IPS-18a (cell line): ENCODE data around the gene GLP2R.

Experiments used
- H3K27ac ChIP-seq: one replicate; pipeline ENCODE4 v1.5.1; 2013; ENCODE audit warnings: low read length
- H3K27me3 ChIP-seq: one replicate; pipeline ENCODE4 v1.6.1; 2013; ENCODE audit warnings: mild to moderate bottlenecking, low read length; ENCODE audit not compliant: control insufficient read depth, insufficient read depth
- H3K36me3 ChIP-seq: one replicate; pipeline ENCODE4 v1.6.1; 2013; ENCODE audit warnings: low read depth, low read length; ENCODE audit not compliant: control insufficient read depth
- H3K4me1 ChIP-seq: one replicate; pipeline ENCODE4 v1.6.1; 2013; ENCODE audit warnings: low read depth, low read length; ENCODE audit not compliant: control insufficient read depth
- H3K4me3 ChIP-seq: one replicate; pipeline ENCODE4 v1.5.1; 2013; ENCODE audit warnings: low read length
- H3K9ac ChIP-seq: one replicate; pipeline ENCODE4 v1.6.1; 2013; ENCODE audit warnings: mild to moderate bottlenecking, low read length, moderate library complexity
- H3K9me3 ChIP-seq: one replicate; pipeline ENCODE4 v1.6.1; 2013; ENCODE audit warnings: low read depth, low read length; ENCODE audit not compliant: control insufficient read depth

GLP2R gene

DNA sequence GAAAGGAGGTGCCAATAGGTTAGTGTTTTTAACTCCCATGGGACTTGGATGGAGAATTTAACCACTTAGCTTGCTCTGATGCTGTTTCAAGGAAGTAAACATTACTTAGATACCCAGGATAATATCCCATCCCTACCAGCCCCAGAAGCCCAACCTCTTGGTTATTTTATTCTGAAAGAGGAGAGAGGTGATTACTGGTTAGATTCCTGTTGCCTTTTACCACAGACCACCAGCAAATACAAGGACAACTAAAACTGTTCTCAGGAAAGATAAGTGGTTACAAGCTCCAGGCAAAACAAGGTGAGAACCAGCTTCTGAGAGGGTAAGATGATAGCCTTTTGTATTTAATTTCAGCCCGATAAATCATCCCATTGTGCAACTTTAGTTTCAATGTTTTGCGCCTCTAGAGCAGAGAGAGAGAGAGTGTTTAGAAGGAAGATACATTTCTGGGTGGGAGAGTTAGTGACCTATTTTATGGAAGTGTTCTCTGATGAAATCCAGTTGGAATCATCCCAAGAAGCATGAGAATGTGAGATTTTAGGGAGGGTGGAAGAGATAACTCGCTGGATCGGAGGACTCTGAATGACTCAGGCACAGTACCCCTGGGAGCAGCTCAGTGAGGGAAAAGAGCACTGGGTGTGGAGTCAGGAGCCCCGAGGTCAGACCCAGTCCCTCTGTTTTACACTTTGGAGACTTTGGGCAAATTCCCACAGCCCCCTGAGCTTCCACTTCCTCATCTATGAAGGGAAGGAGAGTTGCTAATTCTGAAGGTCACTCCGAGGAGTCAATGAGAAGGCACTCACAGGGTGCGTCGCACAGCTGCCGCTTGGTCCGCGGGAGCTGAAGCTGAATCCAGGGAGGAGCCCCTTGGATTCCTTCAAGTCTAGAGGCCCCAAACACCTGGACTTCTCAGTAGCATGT, 12.1 kb downstream of the GLP2R start:
- Histone ChIP-seq H3K4me3 (no peak overlapping the region), H3K9me3 (no peaks in the 10 kb centered on the region), H3K27ac (no peak overlapping the region), H3K4me1 (peaks cover 6% of the 10 kb centered on the region), H3K9ac (no peak overlapping the region), H3K27me3 (peaks cover 10% of the 10 kb centered on the region), H3K36me3 (no peaks in the 10 kb centered on the region)

GRCh38 chr17:9839433-9839832, 13.7 kb downstream of the GLP2R start:
- Histone ChIP-seq H3K4me1 (peaks cover 6% of the 10 kb centered on the region), H3K4me3 (no peak overlapping the region)

GRCh38 chr17:9842057-9842758, 16.5 kb downstream of the GLP2R start:
- no peaks in the 10 kb centered on the region for H3K36me3 ChIP-seq
- H3K9ac ChIP-seq = no peak overlapping the region
- no peak overlapping the region for H3K4me3 ChIP-seq
- no peaks in the 10 kb centered on the region for H3K9me3 ChIP-seq
- no peak overlapping the region for H3K27ac ChIP-seq
- H3K27me3 ChIP-seq = peaks cover 10% of the 10 kb centered on the region
- peaks cover 6% of the 10 kb centered on the region for H3K4me1 ChIP-seq

More at GRCh38 chr17:9839433-9839832, 13.7 kb downstream of the GLP2R start:
- Histone ChIP-seq H3K27me3 (peaks cover 10% of the 10 kb centered on the region), H3K27ac (no peak overlapping the region), H3K9ac (no peak overlapping the region), H3K9me3 (no peaks in the 10 kb centered on the region), H3K36me3 (no peaks in the 10 kb centered on the region)

DNA sequence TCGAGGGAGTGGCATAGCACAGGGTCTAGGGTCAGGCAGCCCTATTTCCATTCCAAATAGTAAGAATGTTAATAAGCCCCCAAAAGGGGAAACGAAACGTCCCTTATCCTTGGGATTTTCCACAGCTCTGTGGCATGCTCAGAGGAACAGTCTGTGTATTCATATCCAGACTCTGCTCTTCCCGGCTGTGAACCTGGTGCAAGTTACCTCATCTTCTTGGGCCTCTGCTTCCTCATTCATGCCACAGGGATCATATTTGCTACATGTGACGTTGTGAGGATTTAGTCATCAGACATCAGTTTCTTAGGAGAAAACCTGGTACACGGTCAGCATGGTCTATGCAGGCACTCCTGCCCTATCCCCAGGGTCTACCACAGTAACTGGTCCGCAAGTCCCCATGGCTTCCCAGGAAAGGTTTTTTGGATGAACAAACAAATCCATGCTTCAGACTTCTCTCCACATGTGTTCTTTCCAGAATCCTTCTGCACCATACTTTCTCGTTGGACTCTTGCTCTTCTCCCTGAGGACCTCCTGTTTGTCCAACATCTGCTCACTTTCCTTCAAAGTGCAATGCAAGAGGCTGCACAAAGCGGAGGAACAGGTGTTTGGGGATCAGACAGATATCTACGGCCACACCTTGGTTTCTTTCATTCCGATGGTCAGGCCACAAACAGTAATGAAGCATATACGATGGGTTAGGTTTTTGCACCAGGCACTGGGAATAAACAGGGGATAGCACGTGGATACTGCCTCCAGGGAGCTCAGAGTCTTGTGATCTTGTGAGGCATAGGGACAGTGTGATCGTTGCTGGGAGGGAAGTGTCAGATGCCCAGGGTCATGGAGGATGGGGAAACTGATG, 17.7 kb downstream of the GLP2R start:
- Histone ChIP-seq H3K9ac (no peak overlapping the region), H3K4me1 (peaks cover 3% of the 10 kb centered on the region), H3K27me3 (peaks cover 2% of the 10 kb centered on the region), H3K36me3 (no peaks in the 10 kb centered on the region), H3K9me3 (no peaks in the 10 kb centered on the region), H3K4me3 (no peak overlapping the region), H3K27ac (no peak overlapping the region)

GRCh38 chr17:9844153-9844552, 18.4 kb downstream of the GLP2R start:
- H3K9ac ChIP-seq = no peak overlapping the region
- no peaks in the 10 kb centered on the region for H3K4me1 ChIP-seq
- H3K4me3 ChIP-seq = no peak overlapping the region
- H3K27me3 ChIP-seq = no peaks in the 10 kb centered on the region
- no peaks in the 10 kb centered on the region for H3K36me3 ChIP-seq
- H3K27ac ChIP-seq = no peak overlapping the region
- no peaks in the 10 kb centered on the region for H3K9me3 ChIP-seq

- Histone ChIP-seq H3K4me1 (no peaks in the 10 kb centered on the region), H3K36me3 (no peaks in the 10 kb centered on the region), H3K9ac (no peak overlapping the region), H3K27me3 (no peaks in the 10 kb centered on the region), H3K9me3 (no peaks in the 10 kb centered on the region), H3K4me3 (no peak overlapping the region), H3K27ac (no peak overlapping the region)
Observed at GRCh38 chr17:9845306-9845705, 19.6 kb downstream of the GLP2R start.

DNA sequence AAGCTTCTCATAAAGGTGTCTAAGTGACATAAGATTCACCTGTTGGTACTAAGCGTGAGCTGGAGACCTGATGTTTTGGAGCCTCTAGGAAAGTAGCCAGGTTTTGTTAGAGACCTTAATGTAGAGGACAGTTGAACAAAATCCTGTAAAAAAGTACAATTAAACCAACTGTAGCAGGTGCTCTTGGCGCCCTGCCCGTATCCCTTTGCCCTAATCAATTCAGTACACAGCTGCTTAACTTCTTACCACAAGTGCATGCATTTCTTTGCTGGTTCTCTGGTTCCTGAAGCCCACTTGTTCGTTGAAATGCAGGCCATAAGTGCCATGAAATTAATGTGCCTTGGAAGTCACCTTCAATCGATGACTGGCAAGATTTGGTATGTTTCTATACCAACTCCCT, 24.4 kb downstream of the GLP2R start:
- Histone ChIP-seq H3K4me1 (no peaks in the 10 kb centered on the region), H3K27ac (no peak overlapping the region), H3K9ac (no peak overlapping the region), H3K9me3 (no peaks in the 10 kb centered on the region), H3K4me3 (no peak overlapping the region), H3K27me3 (no peaks in the 10 kb centered on the region), H3K36me3 (no peaks in the 10 kb centered on the region)

GRCh38 chr17:9854255-9854654, 28.5 kb downstream of the GLP2R start:
- no peak overlapping the region for H3K4me3 ChIP-seq
- no peak overlapping the region for H3K9ac ChIP-seq
- H3K27ac ChIP-seq = no peak overlapping the region
- H3K4me1 ChIP-seq = no peaks in the 10 kb centered on the region
- no peaks in the 10 kb centered on the region for H3K9me3 ChIP-seq
- no peaks in the 10 kb centered on the region for H3K27me3 ChIP-seq
- no peaks in the 10 kb centered on the region for H3K36me3 ChIP-seq

- Histone ChIP-seq H3K9ac (no peak overlapping the region), H3K4me3 (no peak overlapping the region), H3K27me3 (no peaks in the 10 kb centered on the region), H3K4me1 (no peaks in the 10 kb centered on the region), H3K36me3 (no peaks in the 10 kb centered on the region), H3K27ac (no peak overlapping the region), H3K9me3 (no peaks in the 10 kb centered on the region)
Observed at GRCh38 chr17:9855036-9855435, 29.3 kb downstream of the GLP2R start.

GRCh38 chr17:9859781-9860180, 34.1 kb downstream of the GLP2R start:
- Histone ChIP-seq H3K27ac (no peak overlapping the region), H3K36me3 (no peaks in the 10 kb centered on the region), H3K9ac (no peak overlapping the region)

GRCh38 chr17:9860851-9861250, 35.1 kb downstream of the GLP2R start:
- H3K4me3 ChIP-seq = no peak overlapping the region
- H3K9ac ChIP-seq = no peak overlapping the region

More at GRCh38 chr17:9859781-9860180, 34.1 kb downstream of the GLP2R start:
- Histone ChIP-seq H3K9me3 (no peaks in the 10 kb centered on the region), H3K4me1 (no peaks in the 10 kb centered on the region), H3K4me3 (no peak overlapping the region), H3K27me3 (no peaks in the 10 kb centered on the region)

More at GRCh38 chr17:9860851-9861250, 35.1 kb downstream of the GLP2R start:
- Histone ChIP-seq H3K9me3 (no peaks in the 10 kb centered on the region), H3K27ac (no peak overlapping the region), H3K36me3 (no peaks in the 10 kb centered on the region), H3K27me3 (no peaks in the 10 kb centered on the region), H3K4me1 (no peaks in the 10 kb centered on the region)
